Coronary artery (tissue), 2 donors: ENCODE data around the gene ANAPC4.

Source experiments
- DNase-seq: peaks from one replicate; pipeline ENCODE4 v3.0.0-alpha.2; 2017; ENCODE audit warnings: low spot score
- H3K27ac ChIP-seq, 2 donors: fragments of 200-600 bp; sonication (generic); one replicate each; pipeline ENCODE4 v1.5.1; 2016 to 2019
- H3K4me3 ChIP-seq: fragments of 200-600 bp; sonication (generic); 2 replicates; pipeline ENCODE4 v1.5.1; 2016; ENCODE audit warnings: mild to moderate bottlenecking, moderate library complexity
- TF ChIP-seq, protein P1 (sequence below): fragments of 200-600 bp; sonication (generic); IDR thresholded peaks from one replicate; pipeline ENCODE4 v1.5.1; 2019; ENCODE audit warnings: antibody characterized with exemption

ANAPC4 gene

DNA sequence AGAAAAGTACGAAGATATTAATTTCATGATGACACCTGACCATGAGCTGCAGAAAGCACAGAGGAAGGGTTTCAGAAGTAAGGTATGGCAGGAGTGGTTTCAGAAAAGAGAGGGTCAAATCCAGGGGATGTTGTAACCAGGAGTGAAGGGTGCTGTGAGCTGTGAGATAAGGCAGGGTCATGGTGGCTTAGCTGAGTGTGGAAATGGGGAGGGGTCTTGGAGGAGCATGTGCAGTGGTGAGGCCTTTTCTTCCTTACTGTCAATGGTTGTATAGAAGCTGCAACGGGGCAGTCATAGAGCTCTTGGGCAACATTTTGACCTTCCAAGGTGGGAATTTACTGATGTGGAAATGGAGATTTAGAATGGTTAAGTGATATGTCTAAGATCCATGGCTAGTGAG is 2.5 kb downstream of the ANAPC4 start:
- Histone ChIP-seq H3K4me3 (no peak overlapping the region), H3K27ac (no peak overlapping the region)
- TF ChIP-seq, protein P1, sequence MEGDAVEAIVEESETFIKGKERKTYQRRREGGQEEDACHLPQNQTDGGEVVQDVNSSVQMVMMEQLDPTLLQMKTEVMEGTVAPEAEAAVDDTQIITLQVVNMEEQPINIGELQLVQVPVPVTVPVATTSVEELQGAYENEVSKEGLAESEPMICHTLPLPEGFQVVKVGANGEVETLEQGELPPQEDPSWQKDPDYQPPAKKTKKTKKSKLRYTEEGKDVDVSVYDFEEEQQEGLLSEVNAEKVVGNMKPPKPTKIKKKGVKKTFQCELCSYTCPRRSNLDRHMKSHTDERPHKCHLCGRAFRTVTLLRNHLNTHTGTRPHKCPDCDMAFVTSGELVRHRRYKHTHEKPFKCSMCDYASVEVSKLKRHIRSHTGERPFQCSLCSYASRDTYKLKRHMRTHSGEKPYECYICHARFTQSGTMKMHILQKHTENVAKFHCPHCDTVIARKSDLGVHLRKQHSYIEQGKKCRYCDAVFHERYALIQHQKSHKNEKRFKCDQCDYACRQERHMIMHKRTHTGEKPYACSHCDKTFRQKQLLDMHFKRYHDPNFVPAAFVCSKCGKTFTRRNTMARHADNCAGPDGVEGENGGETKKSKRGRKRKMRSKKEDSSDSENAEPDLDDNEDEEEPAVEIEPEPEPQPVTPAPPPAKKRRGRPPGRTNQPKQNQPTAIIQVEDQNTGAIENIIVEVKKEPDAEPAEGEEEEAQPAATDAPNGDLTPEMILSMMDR: no peak
- DNase-seq: no peak

DNA sequence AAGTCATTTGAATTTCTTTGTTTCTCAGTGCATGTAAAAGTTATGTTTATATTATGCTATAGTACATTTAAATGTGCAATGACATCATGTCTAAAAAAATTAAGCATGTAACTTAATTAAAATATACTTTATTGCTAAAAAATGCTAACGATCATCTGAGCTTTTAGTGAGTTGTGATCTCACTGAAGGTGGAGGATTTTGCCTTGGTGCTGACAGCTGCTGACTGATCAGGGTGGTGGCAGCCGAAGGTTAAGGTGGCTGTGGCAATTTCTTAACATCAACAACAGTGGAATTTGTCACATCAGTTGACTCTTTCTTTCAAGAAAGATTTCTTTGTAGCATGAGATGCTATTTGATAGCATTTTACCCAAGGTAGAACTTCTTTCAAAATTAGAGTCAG is 6.6 kb downstream of the ANAPC4 start:
- TF ChIP-seq, protein P1: no peak
- H3K4me3 ChIP-seq: no peak overlapping the region
- no peak for DNase-seq
- H3K27ac ChIP-seq: no peak overlapping the region

DNA sequence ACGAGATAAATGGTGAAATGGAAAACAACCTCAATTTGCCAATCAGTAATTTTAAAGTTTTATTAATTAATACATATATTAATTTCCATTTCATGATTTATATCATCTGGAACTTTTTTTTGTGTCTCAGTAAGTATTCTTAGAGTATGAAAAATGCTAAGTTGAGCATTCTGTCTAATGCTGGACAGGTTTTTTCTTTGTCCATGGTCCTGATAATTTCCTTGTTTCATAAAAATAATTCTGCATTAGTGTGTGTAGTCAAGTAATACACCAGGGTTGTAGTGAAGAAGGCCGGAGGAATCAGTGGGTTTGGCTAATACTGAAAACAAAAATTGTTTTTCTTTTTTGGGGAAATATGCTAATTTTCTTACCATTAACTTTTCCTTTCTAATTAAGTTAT is 9.9 kb downstream of the ANAPC4 start:
- Histone ChIP-seq H3K27ac (no peak overlapping the region), H3K4me3 (no peak overlapping the region)
- DNase-seq: no peak
- TF ChIP-seq, protein P1: no peak

DNA sequence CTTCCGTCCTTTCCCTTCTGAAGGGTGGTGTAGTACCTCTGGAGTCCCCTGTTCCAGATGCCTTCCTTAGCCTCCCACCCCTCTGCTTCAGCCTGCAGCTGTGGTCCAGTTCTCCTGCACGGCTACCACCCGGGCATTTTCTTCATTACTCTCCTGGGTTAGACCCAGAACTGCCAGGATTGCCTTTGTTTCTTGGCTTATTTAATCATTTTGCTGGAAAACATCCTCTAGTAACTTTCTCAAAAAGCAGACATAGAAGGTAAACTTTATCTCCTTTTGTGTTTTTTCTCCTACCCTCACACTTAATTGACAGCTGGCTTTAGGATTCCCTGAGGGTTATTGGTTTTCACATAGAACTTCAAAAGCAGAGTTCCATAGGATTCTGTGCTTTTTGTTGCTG is 20.2 kb downstream of the ANAPC4 start:
- TF ChIP-seq, protein P1: no peak
- no peak for DNase-seq
- no peak overlapping the region for H3K27ac ChIP-seq
- H3K4me3 ChIP-seq: no peak overlapping the region

DNA sequence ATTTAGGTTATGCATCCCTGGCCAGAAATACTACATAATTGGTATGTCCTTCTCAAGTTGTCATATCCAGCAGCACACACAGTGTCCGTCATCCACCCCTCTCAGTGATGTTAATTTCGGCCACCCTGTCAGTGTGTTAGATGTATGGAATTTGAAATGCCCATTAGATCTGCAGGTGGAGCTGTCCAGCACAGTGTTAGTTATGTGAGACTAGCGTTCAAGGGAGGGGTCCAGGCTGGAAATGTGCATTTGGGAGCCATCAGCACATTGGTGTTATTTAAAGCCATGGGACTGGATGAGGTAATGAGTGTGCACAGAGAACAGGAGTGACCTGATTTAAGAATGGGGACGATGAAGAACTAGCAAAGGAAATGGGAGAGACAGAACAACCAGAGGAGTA is 22.4 kb downstream of the ANAPC4 start:
- DNase-seq: no peak
- TF ChIP-seq, protein P1: no peak
- Histone ChIP-seq H3K27ac (no peak overlapping the region), H3K4me3 (no peak overlapping the region)

DNA sequence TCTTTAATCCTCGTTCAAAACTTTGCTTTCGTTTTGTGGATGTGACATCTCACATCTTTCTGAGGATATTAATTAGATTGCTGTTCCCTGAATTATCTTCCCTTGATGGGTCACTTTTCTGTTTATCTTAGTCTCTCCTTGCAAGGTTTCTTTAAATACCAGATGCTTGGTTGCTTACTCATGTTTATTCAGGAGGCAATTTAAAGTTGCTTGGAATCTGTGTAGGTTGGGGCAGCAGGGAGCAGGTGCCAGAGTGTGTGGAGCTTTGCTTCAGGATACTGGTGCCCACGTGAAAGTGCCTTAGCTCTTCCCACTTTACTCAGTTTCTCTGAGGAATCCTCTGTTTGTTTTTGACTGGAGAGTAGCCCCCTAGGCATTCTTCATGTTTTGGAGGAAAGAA is 24.0 kb downstream of the ANAPC4 start:
- no peak for DNase-seq
- Histone ChIP-seq H3K27ac (no peak overlapping the region), H3K4me3 (no peak overlapping the region)
- TF ChIP-seq, protein P1: no peak

DNA sequence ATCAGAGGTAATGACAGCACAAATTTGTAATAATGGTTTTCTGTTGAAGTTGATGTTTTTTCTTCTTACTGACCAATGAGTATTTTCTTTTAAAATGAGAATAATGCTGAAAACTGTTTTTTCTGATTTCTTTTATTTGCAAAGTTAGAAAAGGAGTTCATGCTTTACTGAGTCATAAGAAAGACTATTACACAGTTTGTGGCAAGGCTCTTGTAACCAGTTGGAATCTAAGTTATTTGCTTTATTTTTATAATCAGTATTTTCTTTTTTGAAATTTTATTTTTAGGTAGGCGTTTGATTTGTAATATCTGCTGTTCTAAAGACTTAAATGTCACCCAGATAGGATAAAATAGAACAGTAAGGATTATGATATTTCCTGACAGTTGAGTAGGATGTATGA is 25.5 kb downstream of the ANAPC4 start:
- H3K27ac ChIP-seq: no peak overlapping the region
- DNase-seq: no peak
- TF ChIP-seq, protein P1: no peak
- no peak overlapping the region for H3K4me3 ChIP-seq
